Suprapubic skin (tissue), 4 donors: ENCODE measurements around the gene BMPR2. TPM values are rescaled to one million over a fixed set of nuclear protein-coding genes. Genes with fewer than 3 reads are reported as not detected.
"Not testable (repeated sequence)": the region's sequence is repeated elsewhere in the genome, so short reads cannot be mapped to it uniquely, and the experiment has no call there.

Source experiments
- DNase-seq, 2 donors: peaks; one replicate each; pipeline ENCODE4 v3.0.0-alpha.2; 2019; ENCODE audit warnings: low spot score in 2 of 2
- H3K27ac ChIP-seq: fragments of 200-600 bp; sonication (generic); one replicate; pipeline ENCODE4 v1.5.1; 2019
- H3K27me3 ChIP-seq: fragments of 200-600 bp; sonication (generic); one replicate; pipeline ENCODE4 v1.5.1; 2019
- H3K36me3 ChIP-seq: fragments of 200-600 bp; sonication (generic); one replicate; pipeline ENCODE4 v1.5.1; 2019
- H3K4me1 ChIP-seq: fragments of 200-600 bp; sonication (generic); one replicate; pipeline ENCODE4 v1.5.1; 2019
- H3K4me3 ChIP-seq: fragments of 200-600 bp; sonication (generic); one replicate; pipeline ENCODE4 v1.5.1; 2019; ENCODE audit warnings: mild to moderate bottlenecking
- H3K9me3 ChIP-seq: fragments of 200-600 bp; sonication (generic); one replicate; pipeline ENCODE4 v1.5.1; 2019
- CTCF ChIP-seq, 2 donors: fragments of 200-600 bp in 1 of 2; fragments of 450-650 bp in 1 of 2; sonication (generic) in 1 of 2; IDR thresholded peaks; one replicate each; pipeline ENCODE4 v1.5.1; 2016 to 2019; ENCODE audit warnings: antibody characterized with exemption in 2 of 2, mild to moderate bottlenecking in 1 of 2, moderate library complexity in 1 of 2
- EP300 ChIP-seq: sonication (generic); formaldehyde crosslinking; IDR thresholded peaks from one replicate; pipeline ENCODE4 v1.6.1; 2017; ENCODE audit warnings: antibody characterized with exemption
- POLR2A ChIP-seq, 2 donors: fragments of 450-650 bp; IDR thresholded peaks; one replicate each; pipeline ENCODE4 v1.6.1; 2017; ENCODE audit warnings: antibody characterized with exemption in 2 of 2, mild to moderate bottlenecking in 2 of 2, moderate library complexity in 2 of 2
- POLR2AphosphoS5 ChIP-seq, 3 donors: sonication (generic); formaldehyde crosslinking; IDR thresholded peaks; one replicate each; pipeline ENCODE4 v1.6.1; 2017; ENCODE audit warnings: antibody characterized with exemption in 3 of 3
- WGBS: methylation state at CpG from one replicate; pipeline ENCODE4 v1.1.5; 2018; 5-methylcytosine and 5-hydroxymethylcytosine counted together
- total RNA-seq, 4 donors: library from RNA; depleted of rRNA; stranded (reverse); fragments of >200 nt; gene quantifications; one replicate each; pipeline ENCODE4 v1.1.0, GENCODE V29; 2016

The BMPR2 gene
- total RNA-seq, 4 donors from 2014 or later: 37.8 to 47.1 (median 42.3) TPM

- 40% methylated on average over 1 of the region's 1 CpG for WGBS
- no peak for DNase-seq
- Histone ChIP-seq H3K36me3 (no peaks in the 10 kb centered on the region), H3K4me1 (no peaks in the 10 kb centered on the region), H3K9me3 (no peaks in the 10 kb centered on the region), H3K27me3 (no peaks in the 10 kb centered on the region), H3K4me3 (no peak overlapping the region), H3K27ac (no peak overlapping the region)
- TF ChIP-seq CTCF (IDR thresholded peaks at IDR 0.05) (no peak), POLR2A (IDR thresholded peaks at IDR 0.05) (no peak), POLR2AphosphoS5 (IDR thresholded peaks at IDR 0.05) (no peak), EP300 (no peak)
These were observed 20.1 kb upstream of the BMPR2 start for GRCh38 chr2:202355993-202356505.

- not testable (repeated sequence) for H3K27me3 ChIP-seq, H3K27ac ChIP-seq, H3K36me3 ChIP-seq, H3K4me3 ChIP-seq, DNase-seq, H3K4me1 ChIP-seq, H3K9me3 ChIP-seq
- 95% methylated on average over 8 of the region's 8 CpGs for WGBS
These were observed 17.2 kb upstream of the BMPR2 start for GRCh38 chr2:202358924-202359323.

- TF ChIP-seq EP300: no peak
- no peak for TF ChIP-seq CTCF (IDR thresholded peaks at IDR 0.05)
- no peak for TF ChIP-seq POLR2A (IDR thresholded peaks at IDR 0.05)
- no peak for TF ChIP-seq POLR2AphosphoS5 (IDR thresholded peaks at IDR 0.05)
- Histone ChIP-seq H3K4me1 (no peaks in the 10 kb centered on the region), H3K27ac (no peak overlapping the region), H3K9me3 (no peaks in the 10 kb centered on the region), H3K36me3 (no peaks in the 10 kb centered on the region), H3K27me3 (no peaks in the 10 kb centered on the region), H3K4me3 (no peak overlapping the region)
- DNase-seq: no peak
- 92% methylated on average over 2 of the region's 2 CpGs for WGBS
These were observed 15.5 kb upstream of the BMPR2 start for GRCh38 chr2:202360646-202361045.

- Histone ChIP-seq H3K36me3 (no peaks in the 10 kb centered on the region), H3K4me3 (no peak overlapping the region), H3K27ac (no peak overlapping the region), H3K9me3 (no peaks in the 10 kb centered on the region), H3K27me3 (no peaks in the 10 kb centered on the region), H3K4me1 (no peaks in the 10 kb centered on the region)
- no peak for DNase-seq
- no peak for TF ChIP-seq POLR2A (IDR thresholded peaks at IDR 0.05)
- no peak for TF ChIP-seq EP300
- no peak for TF ChIP-seq CTCF (IDR thresholded peaks at IDR 0.05)
- WGBS: 72% methylated on average over 4 of the region's 4 CpGs
These were observed 15.0 kb upstream of the BMPR2 start for GRCh38 chr2:202361108-202361507.

- no peak overlapping the region for H3K4me3 ChIP-seq
- WGBS: 83% methylated on average over 7 of the region's 7 CpGs
- no peak for TF ChIP-seq POLR2AphosphoS5 (IDR thresholded peaks at IDR 0.05)
- no peak for TF ChIP-seq POLR2A (IDR thresholded peaks at IDR 0.05)
- TF ChIP-seq EP300: no peak
- no peak for TF ChIP-seq CTCF (IDR thresholded peaks at IDR 0.05)
- no peak for DNase-seq
- no peaks in the 10 kb centered on the region for H3K9me3 ChIP-seq
- H3K27ac ChIP-seq: no peak overlapping the region
- no peaks in the 10 kb centered on the region for H3K27me3 ChIP-seq
- peaks cover 14% of the 10 kb centered on the region for H3K4me1 ChIP-seq
- no peaks in the 10 kb centered on the region for H3K36me3 ChIP-seq
These were observed 2.6 kb upstream of the BMPR2 start for GRCh38 chr2:202373490-202373889.

- H3K9me3 ChIP-seq, H3K27me3 ChIP-seq, DNase-seq, H3K36me3 ChIP-seq: not testable (repeated sequence)
- H3K4me3 ChIP-seq: peak overlapping the region; percentile 96
- H3K27ac ChIP-seq: peak overlapping the region; percentile 98
- peaks cover 23% of the 10 kb centered on the region for H3K4me1 ChIP-seq
- 88% methylated on average over 22 of the region's 22 CpGs for WGBS
These were observed 1.7 kb upstream of the BMPR2 start for GRCh38 chr2:202374383-202374782.
